HG03108 (cell line): ENCODE data around the gene PNPLA2.

Source experiments
- ATAC-seq: cut with Tn5 transposase; IDR thresholded peaks from one replicate; pipeline ENCODE4 v1.9.1; 2021; ENCODE audit warnings: moderate library complexity; ENCODE audit not compliant: unreplicated experiment

Gene PNPLA2

DNA sequence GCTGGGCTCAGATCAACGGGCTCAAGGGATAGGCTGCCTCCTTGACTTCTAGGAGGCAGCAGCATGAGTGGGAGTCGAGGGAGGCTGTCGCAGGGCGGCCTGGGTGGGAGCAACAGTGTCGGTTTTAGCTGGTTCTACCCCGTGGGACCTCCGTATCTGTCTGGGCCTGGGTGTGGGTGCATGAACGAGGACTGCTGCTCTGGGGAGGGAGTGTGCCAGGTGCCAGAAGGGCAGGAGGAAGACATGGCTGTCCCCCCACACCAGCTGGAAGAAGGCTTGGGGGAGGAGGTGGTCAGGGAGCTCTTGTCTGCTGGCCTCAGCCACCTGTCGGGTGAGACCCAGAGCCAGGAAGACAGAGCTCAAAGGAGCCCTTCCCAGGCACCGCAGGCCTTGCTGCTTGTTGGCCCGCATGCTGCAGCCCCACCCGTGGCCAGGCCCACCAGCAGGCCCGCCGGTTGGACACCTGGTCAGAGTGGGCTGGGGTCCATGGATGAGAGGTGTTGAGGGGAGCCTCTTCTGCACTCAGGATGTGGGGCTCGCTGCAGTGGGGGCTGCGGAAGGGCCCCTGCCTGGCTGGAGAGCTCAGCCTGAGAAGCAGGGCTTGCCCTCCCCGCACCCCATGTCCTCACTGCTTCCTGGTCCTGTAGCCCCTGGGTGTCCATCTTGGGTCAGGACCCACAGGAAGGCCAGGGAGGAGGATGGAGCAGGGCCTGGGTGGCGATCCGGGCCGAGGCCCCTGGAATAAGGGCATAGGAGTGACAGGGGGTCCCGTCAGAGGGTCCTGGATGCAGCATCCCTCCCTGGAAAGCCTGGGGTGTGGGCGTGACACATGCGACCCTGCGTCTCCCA lies 32.3 kb upstream of the PNPLA2 start:
- no peak for ATAC-seq

DNA sequence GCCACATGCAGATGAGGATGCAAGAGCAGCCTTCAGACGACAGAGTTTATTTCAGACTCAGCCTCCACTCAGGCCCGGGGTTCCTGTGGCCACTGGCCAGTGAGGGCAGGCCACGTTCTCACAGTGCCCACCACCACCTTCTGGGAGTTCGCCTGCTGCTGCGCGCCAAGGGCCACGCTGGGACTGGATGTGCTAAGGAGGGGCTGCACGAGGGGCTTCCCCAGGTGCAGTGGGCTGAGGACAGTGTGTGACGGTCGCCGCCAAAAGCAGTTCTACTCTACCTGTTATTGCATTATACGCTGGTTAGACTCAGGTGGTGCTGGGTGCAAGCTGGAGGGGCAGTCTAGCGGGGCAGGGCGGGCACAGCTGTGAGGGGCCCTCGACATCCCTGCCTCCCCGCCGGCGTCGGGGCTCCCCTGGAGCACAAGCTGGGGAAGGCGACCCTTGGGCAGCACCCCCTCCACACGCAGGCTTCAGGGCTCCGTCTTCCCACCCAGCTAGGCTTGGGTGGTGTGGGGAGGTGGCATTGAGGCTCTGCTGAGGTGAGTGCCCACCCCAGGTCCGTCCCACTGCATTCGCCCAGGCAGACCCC lies 31.5 kb upstream of the PNPLA2 start:
- ATAC-seq, result no peak

DNA sequence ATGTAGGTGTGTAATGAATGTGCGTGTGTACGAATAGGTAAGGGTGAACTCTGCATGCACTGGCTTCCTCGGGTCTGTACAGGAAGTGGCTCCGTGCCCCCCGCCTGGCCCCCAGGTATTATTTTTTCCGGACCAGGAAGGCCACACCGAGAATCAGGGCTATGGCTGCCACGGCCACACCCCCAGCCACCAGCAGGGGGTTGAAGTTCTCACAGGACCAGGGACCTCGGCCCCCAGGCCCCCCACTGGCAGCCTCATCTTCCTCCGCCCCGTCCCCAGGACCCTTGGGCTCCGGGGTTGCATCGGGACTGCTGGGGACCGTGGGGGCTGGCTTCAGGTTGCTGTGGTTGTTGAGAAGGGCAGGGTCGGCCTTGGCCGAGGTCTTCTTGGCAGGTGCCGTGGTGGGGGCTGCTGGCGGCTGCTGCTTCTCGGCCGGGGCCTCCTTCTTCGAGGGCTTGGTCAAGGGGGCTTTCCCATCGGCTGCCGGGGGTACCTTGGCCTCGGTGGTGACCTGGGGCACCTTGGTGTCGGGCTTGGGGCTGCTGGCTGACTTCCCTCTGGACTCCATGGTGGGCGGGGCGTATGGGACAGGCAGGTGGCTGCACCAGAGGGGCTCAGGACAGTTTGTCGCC lies 30.6 kb upstream of the PNPLA2 start:
- no peak for ATAC-seq

DNA sequence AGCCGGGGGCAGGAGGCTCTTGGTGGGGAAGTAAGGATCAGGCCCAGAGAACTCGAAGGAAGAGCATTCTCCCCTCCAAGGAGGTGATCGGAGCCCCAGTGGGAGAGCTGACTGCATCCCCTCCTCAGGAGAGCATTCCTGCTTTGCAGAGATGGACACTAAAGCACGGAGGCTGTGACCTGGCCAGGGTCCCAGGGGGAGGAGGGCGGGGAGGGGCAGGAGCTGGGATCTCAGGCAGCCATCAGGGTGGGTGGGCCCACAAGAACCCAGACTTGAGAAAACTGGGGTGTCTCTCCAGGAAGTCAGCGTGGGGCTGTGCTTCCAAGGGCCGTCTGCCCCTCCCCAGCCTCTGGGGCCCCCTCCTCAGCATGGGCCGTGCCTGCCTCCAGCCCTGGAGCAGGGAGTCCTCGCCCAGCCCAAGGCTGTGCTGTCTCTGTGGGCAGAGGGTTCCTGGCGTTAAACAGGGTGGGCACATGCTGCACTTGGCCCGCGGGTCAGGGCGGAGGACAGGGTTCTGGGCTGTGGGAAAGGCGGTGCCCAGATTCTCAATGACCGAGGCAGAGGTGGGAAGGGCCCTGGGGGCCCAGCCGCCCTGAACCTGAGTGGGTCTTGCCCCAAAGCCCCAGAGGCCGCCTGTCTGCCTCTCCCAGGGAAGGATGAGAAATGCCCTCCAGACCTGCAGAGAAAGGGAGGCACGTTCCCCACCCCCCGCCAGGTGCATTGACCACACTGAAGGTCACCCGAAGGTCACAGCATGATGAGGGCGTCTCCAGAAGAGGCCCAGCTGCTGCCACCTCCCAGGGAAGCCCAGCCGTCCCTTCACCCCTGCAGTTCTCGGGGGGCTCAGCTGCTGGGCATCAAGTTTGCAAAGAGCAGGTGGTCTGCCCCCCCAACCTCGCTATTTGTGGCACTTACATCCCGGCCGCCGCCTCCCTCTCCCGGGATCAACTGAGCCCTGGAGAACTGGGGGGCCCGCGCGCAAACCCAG lies 29.5 kb upstream of the PNPLA2 start:
- ATAC-seq, result no peak

DNA sequence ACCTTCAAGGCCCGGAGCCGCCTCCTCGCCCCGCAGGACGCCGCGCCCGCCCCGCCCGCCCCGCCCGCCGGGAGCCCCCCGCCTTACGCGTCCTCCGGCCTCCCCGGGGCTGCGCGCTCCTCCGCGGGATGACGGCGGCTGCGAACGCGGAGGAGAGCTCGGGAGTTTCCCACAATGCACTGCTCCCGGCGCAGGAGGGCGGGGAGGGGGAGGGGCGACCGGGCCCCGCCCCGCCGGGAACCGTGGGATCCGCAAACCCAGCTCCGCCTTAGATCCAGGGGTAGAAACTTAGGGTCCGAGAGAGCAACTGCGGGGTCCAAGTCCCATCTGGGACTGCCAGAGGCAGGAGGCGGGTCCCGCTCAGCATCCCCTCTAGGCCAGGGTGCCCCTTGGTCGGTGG lies 28.8 kb upstream of the PNPLA2 start, which contains the start of gene CEND1:
TSS of gene CEND1 (minus strand) at position 148 of the 400 bp plus-strand sequence. CDS start 1,514 bp downstream, outside the sequence.
- no peak for ATAC-seq

DNA sequence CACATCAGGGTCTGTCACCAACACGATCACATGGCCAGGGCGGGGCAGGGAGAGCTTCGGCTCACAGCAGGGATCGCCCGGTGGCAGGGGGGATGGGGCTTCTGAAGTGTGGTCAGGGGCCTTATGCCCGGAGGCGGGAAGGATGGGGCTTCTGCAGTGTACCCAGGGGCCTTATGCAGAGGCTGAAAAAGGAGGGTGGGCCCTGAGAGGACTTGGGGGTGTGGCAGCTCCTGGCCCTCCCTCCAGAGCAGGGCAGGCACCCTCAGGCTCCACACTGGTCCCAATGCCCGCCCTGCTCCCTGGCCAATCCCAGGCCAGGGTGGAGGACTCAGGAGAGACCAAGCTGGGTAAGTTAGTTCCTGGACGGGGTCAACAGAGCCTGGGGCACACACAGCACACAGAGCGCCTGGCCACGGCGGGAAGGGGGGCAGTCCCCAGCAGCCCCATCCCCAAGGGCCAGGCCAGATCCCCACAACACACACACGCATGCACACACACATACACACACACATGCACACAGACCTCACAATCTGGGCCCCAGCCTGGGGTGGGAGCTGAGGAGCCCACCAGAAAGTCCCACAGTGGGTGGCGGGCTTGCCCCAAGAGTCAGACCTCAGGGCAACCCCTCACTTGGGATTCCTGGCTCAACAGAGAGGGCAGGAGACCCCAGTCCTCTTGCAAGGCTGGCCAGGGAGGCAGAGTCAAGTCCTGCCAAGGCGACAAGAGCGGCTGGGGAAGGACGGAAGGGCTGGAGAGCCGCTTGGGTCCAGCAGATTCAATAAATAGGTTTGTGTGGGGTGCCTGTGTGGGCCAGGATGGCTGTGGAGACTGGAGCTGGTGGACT lies 27.8 kb upstream of the PNPLA2 start:
- no peak for ATAC-seq

DNA sequence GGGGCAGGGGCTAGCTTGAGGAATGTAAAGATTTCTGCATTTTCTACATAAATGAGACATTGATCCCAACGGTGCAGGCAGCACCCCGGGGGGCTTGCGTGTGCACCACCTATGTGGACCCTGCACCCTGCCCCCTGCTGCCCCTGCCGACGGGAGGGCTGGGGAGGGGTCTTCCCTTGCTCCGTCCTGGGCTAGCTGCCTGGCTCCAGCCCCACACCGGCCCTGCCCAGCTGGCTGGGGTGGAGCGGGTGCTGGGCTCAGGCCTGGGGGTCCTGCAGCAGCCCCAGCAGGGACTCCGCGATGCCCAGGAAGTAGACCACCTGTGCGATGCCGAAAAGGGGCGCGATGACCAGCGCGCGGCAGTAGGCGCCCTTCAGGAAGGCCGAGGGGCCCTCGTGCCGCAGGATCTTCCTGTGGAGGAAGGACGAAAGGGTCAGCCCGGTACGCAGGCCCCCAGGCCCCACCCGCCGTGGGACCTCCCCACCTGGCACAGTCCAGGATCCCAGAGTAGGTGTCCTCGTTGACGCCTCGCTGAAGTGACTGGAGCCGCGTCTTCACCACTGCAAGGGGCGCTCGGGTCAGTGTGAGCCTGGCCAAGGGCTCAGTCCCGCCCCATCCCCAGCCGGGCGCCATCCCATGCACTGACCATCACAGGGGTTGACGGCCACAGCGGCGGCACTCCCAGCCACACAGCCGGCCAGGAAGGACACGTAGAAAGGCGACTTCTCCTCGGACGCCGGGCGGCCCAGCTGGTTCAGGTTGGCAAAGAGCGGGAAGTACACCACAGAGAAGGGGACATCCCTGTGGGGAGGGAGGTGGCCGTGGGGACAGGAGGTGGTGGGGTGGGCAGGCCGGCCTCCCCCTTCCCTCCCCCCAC lies 26.8 kb upstream of the PNPLA2 start:
- ATAC-seq, result no peak

DNA sequence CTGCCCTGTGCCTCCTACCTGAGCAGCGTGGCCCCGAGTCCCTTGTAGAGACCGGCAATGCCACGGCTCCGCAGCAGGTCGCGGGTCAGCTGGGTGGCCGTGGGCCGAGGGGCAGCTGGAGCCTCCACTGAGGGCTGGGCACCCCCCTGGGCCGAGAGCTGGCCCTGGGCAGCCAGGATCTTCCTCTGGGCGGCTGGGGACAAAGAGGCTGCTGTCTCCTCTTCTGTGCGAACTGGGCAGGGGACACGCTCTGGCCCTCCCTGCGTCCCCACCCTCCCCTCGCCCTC lies 26.2 kb upstream of the PNPLA2 start:
- ATAC-seq, result no peak

DNA sequence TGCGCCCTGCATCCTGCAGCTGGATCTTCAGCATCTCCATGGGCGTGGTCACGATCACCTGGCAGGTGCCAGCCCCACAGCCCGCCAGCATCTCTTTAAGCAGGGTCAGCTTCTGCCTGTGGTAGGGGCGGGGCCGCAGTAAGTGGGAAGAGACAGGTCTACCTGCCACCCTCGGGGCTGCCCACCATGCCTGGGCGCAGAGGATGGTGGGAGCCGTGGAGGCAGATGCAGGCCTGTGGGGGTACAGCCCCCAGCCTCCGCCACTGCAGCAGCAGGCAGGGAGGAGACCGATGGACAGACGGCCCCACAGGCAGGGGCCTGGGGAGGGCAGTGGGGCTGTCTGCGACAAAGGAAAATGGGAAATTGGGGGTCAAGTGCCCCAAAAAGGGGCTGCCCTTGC lies 25.8 kb upstream of the PNPLA2 start:
- ATAC-seq, result no peak

DNA sequence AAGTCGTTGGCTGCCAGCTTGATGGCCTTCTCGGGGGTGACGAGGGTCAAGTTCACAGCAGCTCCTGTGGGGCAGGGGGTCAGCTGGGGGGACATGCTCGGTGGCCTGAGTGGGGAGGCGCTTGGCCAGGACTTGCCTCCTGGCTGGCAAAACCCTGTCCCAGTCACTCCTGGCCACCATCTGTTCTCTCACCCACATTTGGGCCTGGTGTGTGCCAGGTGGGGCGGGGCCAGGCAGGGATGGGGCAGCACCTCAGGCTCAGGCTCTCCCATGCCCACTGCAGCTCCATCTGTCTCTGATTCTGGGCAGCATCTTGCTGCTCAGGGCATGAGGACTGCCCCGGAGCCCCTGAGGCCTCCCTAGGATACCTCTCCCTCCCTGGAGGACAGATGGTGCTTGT lies 25.2 kb upstream of the PNPLA2 start:
- ATAC-seq, result no peak

DNA sequence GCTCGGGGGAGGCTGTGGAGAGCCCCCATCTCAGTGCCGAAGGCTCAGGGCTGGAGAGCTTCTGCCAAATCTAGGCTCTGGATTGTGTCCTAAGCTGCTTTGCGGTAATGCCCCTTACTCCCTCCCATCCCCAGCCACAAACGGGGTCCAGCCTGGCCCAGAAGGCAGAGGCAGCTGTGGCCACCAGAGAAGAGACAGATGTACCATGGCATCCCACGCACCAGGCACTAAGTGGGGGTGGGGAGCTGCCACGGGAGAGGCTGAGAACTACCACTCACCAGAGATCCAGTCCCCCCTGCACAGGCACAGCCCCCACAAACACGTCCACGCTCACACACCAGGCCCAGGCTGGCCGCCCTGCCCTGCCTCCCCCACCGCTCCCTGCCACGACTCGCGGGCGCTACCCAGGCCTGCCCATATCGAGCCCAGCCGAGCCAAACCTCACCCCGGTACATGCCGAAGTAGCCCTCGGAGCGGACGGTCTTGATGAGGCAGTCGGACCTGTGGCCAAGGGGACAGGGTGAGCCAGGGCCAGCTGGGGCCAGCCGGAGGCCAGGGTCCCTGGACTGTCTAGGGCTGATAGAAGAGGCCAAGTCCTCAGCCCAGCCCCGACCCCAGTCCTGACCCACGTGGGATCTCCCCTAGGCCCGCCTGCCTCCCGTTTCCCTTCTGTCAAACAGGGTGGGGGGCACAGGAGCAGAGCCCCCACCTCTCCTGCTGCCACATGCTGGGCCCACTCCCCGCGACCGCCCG lies 24.5 kb upstream of the PNPLA2 start:
- no peak for ATAC-seq

DNA sequence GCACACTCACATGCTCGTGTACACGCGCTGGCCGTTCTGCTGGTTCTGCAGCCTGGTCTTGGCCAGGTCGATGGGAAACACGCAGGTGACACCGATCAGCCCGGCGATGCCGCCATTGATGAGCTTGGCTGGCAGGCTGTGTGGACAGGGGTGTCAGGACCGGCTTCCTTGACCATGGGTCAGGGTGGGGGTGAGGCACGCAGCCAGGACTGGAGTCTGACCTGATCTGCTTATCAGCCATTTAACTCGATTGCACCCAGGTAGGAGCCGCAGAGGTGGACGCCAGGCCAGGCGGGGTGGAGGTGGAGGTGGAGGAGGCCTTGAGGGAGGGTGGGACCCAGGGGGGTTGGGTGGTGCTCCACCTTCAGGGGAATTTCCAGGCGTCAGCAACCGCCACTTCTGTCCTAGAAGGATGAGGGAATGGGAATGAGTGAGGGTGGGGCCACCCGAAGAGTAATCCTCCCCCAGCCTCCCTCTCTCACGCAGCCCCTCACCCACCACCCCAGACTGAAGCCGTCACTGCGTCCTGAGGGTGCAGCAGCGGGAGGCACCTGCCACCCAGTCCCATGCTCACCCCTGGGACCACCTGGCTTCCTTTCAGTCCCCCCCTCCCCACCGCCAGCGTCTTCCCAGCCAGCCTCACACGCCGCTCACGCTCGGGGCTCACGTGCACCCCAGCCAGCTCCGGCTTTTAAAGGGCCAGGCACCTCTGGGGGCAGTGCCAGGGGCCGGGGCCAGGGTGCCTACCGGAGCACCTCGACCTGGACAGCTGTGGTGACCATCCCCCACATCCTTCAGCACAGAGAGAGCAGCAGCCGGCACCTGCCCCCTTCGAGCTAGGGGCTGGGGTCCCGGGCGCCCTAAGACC lies 23.7 kb upstream of the PNPLA2 start:
- ATAC-seq, result no peak

DNA sequence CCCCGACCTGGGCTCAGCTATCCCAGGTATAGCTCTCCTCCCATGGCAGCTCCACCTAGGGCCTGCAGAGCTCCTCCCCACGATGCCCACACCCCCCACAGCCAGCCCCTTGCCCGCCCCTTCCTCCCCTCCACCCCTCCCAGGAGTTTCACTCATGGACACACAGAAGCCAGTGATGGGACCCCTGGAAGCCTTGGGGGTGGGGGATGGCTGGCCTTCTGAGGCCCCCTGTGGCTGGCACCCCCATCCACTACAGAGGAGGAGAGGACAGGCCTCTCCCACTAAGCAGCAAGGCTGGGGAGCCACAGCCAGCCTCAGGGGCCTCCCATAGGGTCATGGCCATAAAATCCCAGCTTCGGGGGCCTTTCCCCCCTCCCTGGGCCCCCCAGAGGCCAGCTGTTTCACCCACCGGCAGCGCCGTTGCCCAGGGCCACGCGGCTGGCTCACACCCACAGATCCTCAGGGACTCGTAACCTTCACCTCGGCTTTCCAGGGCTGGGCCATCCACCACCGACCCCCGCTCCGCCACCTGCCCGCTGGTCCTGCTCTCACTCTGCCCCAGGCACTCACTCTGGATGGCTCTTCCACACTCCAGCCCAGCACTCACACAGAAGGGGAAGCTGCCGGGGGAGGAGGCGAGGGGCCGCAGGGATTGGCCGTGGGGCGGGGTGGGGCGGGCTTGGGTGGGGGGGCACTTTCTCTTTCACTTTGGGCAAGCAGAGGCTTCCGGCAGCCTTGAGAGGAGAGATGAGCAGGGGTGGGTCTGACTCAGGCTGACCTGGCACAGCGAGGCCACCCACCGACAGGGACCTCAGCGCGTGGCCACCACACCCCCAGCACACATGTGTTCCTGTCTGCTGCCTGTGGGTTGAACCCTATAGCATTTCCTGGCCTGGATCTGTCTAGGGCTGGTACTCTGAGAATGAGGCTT lies 22.8 kb upstream of the PNPLA2 start:
- no peak for ATAC-seq

DNA sequence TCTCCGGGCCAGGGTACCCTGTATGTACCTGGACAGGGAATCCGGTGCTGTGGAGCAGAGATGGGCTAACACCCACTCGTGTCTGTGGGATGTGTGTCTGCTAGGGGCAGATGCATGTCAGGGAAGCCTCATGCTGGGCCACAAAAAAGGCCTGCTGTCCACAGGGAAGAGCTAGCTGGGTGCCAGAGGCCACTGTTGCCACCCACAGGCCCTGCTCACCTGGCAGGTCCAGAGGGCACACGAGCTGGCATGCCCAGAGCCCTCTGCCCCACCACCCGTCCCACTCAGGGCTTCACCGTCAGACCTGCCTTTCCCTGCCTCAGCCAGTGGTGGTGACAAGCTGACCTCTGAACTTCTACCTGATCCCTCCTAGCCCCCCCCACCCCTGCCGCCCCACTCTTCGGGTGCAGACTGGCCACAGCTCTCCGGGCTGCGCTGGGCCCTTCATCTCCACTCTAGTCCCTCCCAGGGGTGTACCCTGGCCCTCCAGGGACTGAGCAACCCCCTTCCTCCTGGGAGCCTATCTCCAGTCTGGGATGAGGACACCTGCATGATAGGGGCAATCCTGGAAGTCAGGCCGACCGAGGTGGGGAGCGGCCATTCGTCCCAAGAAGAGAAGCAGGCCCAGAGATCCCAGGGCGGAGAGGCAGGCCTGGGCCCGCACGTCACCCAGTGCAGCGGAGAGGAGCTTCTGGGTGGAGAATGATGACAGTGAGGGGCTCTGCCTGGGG lies 22.0 kb upstream of the PNPLA2 start:
- ATAC-seq, result no peak

DNA sequence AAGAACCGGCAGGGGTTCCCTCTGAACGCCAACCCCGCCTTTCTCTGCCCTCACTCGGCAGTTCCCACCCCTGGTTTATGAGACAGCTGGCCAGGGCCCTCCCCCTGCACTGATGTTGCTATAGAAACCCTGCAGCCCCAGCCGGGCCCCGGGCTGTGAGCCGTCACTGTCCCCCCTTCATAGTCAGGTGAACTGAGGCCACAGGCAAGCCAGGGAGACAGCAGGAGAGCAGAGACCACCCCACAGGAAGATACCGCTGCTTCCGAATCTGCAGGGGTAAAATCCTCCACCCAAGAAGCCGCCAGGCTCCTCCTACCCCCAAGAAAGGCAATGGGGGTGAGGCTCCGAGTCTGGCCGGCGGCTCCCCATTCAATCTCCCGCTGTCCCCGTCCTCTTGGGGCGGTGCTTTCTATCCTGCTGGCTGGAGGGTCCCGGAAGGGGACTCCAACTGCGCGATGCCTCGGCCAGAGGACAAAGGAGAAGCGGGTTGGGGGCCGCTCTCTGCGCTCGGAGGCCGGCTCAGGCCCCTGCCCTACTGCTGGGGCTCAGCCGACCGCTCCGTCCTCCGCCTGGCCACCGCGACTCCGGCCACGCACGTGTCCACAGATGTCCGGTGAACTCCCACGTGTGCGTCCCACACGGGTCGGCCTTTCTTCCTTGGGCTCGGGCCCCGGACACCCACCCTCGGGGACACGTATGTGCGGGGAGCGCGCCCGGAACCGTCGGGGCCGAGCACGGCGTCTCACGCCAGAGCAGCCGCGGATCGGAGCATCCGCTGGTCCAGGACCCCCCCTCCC lies 21.2 kb upstream of the PNPLA2 start:
- ATAC-seq, result peak; percentile 32
